IPS-18c (cell line): Measurements from ENCODE around the gene PPARD.
A peak's percentile ranks its signal among the peaks of the same experiment; 100 is the strongest.
"Not testable (repeated sequence)": the region's sequence is repeated elsewhere in the genome, so short reads cannot be mapped to it uniquely, and the experiment has no call there.

Experiments
- H3K4me3 ChIP-seq: 2 replicates; pipeline ENCODE4 v1.7.0; 2013; ENCODE audit warnings: low read depth, mild to moderate bottlenecking, low read length, moderate library complexity; ENCODE audit not compliant: insufficient read depth
- H3K9me3 ChIP-seq: one replicate; pipeline ENCODE4 v1.6.1; 2013; ENCODE audit warnings: mild to moderate bottlenecking, low read length, moderate library complexity; ENCODE audit not compliant: control insufficient read depth, insufficient read depth

Gene PPARD

GRCh38 chr6:35342258-35343091, at the start of gene PPARD:
TSS of gene PPARD (plus strand) at chr6:35342558. CDS start at chr6:35411088, 68,530 bp downstream.
- Histone ChIP-seq H3K9me3 (no peaks in the 10 kb centered on the region), H3K4me3 (peak within 1 kb of the TSS; percentile 70)

DNA sequence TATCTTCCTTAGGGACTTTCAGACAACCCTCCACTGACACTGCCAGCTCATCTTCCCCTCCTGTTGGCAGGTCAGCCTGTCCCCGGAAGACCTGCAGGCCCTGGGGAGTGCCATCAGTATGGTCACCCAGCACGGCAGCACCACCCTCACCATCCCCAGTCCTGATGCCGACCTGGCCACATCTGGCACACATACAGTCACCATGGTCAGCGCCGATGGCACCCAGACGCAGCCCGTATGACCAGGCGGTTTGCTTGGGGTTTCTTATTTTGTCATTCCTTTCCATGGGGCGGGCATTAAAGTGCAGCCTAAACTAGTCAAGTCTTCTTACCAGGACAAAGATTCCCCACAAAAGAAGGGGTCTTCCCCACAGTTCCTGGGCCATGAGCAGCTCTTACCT, 48.7 kb upstream of the PPARD start:
- Histone ChIP-seq H3K9me3 (no peaks in the 10 kb centered on the region), H3K4me3 (no peak overlapping the region)

- no peaks in the 10 kb centered on the region for H3K9me3 ChIP-seq
- no peak overlapping the region for H3K4me3 ChIP-seq
Observed at GRCh38 chr6:35294308-35294945, 47.9 kb upstream of the PPARD start.

DNA sequence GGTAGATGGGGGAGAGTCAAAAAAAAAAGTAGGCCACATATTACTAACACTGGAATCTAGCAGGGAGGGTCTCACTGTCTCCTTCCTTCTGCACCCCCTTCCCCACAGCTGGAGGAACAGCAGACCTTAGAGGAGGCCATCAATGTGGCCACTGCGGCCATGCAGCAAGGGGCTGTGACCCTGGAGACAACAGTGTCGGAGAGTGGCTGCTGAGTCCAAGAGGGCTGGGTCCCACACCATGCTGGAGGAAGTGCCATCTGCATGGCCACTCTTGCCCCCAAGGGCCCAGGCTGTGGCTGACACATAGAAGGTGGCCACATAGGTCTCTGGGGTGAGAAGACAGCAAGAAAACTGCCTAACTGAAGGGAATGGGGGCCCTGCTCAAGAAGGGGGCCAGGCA, 47.3 kb upstream of the PPARD start:
- Histone ChIP-seq H3K4me3 (no peak overlapping the region), H3K9me3 (no peaks in the 10 kb centered on the region)

DNA sequence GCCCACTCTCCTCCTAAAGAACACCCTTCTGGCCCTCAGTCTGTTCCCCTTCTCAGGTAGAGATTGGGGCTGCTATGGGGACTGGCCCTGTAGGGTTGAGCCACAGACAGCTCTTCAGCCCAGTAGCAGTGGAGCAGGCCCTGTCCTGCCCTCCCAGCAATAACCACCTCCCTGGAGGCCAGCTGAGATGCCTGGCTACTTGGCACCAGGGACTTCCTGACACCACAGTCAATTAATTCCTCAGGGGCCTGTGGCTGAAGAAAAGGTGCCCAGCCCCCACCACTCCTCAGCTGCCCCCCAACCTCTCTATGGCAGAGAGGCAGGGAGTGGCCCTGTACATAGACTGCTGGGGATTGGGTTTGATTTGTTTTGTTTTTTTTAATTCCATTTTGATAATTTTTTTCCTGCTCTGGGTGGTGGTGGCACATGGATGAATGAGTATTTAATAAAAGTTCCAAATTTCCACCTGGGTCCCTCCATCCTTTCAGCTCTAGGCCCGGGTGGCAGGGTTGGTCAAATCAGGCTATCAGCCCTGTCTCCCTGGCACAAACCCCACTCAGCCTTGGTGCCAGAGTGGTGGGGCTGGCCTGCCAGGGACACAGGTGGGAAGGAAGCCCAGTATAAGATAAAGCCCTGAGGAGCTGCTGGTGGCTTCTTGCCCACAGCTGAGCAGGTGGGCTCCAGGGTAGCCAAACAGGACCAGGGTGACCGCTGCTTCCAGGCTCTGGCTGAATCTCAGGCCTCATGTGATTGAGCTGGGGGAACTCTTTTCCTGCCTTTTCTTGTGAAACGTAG, 46.6 kb upstream of the PPARD start:
- no peaks in the 10 kb centered on the region for H3K9me3 ChIP-seq
- no peak overlapping the region for H3K4me3 ChIP-seq

DNA sequence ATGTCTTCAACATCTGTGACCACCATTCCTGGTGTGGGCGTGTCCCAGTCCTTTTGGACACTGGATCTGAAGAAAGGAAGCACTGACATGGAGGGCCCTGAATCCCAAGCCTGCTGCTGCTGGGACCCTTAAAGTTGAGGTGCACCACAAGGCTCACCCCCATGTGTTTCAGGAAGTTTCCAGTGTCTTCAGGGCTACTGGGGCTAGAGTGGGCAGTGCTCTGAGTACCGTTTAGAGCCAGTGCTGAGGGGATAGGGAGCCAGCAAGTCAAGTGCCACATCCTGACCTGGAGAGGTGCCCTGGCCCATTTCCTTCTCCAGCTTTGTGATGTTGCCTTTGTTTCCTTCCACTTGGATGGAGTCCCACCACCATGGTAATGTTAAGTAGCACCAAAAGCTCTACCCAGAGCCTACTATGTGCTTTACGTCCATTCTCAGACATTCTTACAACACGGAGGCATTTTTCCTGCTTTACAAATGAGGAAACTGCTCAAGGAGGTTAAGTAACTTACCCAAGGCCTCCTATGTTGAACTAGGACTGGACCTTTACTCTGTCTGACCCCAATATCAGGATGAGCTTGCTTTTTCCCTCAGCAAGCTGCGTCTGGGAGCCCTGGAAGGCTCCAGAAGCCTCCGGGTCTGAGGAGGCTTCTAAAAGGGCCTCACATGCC, 45.3 kb upstream of the PPARD start:
- Histone ChIP-seq H3K4me3 (no peak overlapping the region), H3K9me3 (no peaks in the 10 kb centered on the region)

- no peaks in the 10 kb centered on the region for H3K9me3 ChIP-seq
- H3K4me3 ChIP-seq = peak within 1 kb of the TSS; percentile 55
Observed at GRCh38 chr6:35297601-35298481, 44.5 kb upstream of the PPARD start, which contains the start of gene DEF6. TSS of gene DEF6 (plus strand) at chr6:35297818. CDS start at chr6:35297857, 39 bp downstream.

- Histone ChIP-seq H3K9me3 (no peaks in the 10 kb centered on the region), H3K4me3 (no peak overlapping the region)
Observed at GRCh38 chr6:35298625-35299140, 43.7 kb upstream of the PPARD start.

- no peaks in the 10 kb centered on the region for H3K9me3 ChIP-seq
- no peak overlapping the region for H3K4me3 ChIP-seq
Observed at GRCh38 chr6:35299674-35300073, 42.7 kb upstream of the PPARD start.

- H3K9me3 ChIP-seq = no peaks in the 10 kb centered on the region
- H3K4me3 ChIP-seq = no peak overlapping the region
Observed at GRCh38 chr6:35300848-35301247, 41.5 kb upstream of the PPARD start.

DNA sequence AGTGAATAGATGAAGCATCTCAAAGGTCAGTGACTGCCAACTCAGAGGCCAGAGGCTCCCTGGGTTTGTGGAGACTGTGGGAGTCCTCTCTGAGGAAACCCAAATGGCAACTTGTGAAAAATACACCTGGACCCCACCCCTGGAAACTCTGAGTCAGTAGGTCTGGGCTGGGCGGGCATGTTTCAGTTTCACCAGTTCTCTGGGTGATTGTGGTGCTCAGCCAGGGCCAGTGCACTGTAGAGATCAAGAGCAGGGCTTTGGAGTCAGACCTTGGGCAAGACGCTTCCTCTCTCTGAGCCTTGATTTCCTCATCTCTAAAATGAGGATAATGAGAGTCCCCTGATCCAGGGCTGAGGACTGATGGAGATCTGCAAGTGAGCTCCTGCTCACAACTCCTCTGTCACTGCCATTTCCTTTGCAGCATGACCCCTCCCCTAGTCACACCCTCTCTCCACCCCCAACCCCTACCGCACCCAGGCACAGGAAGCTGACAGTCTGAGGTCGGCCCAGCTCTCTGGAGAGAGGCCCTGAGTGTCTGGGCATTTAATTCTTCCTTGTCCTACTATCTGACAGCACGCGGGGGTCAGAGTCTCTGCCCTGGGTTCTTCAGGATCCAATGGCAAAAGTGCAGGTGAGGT, 39.6 kb upstream of the PPARD start:
- no peaks in the 10 kb centered on the region for H3K9me3 ChIP-seq
- no peak overlapping the region for H3K4me3 ChIP-seq

GRCh38 chr6:35304299-35304698, 38.1 kb upstream of the PPARD start:
- H3K4me3 ChIP-seq = no peak overlapping the region
- no peaks in the 10 kb centered on the region for H3K9me3 ChIP-seq

DNA sequence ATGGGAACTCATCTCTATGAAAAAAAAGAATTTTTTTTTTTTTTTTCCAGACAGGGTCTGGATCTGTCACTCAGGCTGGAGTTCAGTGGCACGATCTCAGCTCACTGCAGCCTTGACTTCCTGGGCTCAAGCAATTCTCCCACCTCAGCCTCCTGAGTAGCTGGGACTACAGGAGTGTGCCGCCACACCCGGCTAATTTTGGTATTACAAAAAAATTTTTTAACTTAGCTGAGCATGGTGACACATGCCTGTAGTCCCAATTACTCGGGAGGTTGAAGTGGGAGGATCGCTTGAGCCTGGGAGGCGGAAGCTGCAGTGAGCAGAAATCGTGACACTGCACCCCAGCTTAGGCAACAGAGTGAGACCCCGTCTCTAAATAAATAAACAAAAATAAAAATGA, 37.2 kb upstream of the PPARD start:
- Histone ChIP-seq H3K4me3 (no peak overlapping the region), H3K9me3 (no peaks in the 10 kb centered on the region)

- H3K9me3 ChIP-seq, H3K4me3 ChIP-seq: not testable (repeated sequence)
Observed at GRCh38 chr6:35307138-35307537, 35.2 kb upstream of the PPARD start.

- H3K9me3 ChIP-seq, H3K4me3 ChIP-seq: not testable (repeated sequence)
Observed at GRCh38 chr6:35308543-35308942, 33.8 kb upstream of the PPARD start.
